GM21576 (cell line): Measurements from ENCODE around the gene ZNF792.
"Not testable (repeated sequence)": the region's sequence is repeated elsewhere in the genome, so short reads cannot be mapped to it uniquely, and the experiment has no call there.

Source experiments
- ATAC-seq: cut with Tn5 transposase; IDR thresholded peaks from one replicate; pipeline ENCODE4 v1.9.1; 2021; ENCODE audit warnings: mild to moderate bottlenecking, moderate library complexity; ENCODE audit not compliant: unreplicated experiment

ZNF792 gene

GRCh38 chr19:34963573-34964406, at the start of gene ZNF792:
Gene ZNF792, minus strand, starts transcription at chr19:34964229. Its CDS starts 567 bp downstream, at chr19:34963662.
- ATAC-seq = peak; percentile 58

GRCh38 chr19:35013041-35013819, 49.2 kb upstream of the ZNF792 start:
- ATAC-seq = no peak

DNA sequence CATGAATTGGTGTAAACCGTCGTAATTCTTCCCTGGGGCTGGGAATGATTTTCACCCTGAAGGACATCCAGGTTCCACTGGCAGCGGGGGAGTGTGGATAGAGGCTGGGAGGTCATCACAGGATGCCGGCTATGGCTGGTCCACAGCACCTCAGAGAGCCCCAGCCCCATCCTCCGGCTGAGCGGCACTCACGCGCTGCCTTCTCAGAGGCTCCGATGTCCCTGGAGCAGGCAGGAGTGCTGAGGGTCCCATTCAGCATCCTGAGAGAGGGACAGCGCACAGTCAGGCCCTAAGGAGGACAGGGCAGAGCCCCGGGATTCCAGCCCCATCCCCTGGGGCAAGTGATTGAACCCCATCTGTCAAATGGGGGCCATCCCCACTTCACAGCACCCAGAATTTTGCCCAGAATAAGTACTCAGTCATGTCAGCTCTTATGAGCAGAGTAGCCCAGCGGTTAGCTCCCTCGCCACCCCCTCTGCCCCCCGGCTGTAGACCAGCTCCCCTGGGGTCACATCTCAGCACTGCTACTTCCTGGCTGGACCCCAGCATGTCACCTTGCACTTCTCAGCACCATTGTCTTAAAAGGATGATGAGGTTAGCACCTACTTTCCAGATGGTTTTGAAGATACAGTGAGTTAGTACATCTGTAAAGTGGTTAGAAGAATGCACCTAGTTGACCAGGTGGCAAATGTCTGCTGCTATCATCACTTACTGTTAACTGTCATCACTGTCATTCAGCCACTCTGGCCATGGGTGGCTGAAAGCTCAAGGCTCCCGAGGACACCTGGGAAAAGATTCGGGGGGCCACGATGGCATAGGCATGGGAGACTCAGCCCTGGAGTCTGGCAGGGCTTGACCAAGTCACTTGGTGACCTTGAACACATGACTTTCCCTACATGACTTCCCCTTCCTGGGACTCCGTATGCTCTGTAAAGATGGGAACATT, 48.0 kb upstream of the ZNF792 start:
- no peak for ATAC-seq

GRCh38 chr19:35011091-35011689, 47.2 kb upstream of the ZNF792 start:
- ATAC-seq = no peak

DNA sequence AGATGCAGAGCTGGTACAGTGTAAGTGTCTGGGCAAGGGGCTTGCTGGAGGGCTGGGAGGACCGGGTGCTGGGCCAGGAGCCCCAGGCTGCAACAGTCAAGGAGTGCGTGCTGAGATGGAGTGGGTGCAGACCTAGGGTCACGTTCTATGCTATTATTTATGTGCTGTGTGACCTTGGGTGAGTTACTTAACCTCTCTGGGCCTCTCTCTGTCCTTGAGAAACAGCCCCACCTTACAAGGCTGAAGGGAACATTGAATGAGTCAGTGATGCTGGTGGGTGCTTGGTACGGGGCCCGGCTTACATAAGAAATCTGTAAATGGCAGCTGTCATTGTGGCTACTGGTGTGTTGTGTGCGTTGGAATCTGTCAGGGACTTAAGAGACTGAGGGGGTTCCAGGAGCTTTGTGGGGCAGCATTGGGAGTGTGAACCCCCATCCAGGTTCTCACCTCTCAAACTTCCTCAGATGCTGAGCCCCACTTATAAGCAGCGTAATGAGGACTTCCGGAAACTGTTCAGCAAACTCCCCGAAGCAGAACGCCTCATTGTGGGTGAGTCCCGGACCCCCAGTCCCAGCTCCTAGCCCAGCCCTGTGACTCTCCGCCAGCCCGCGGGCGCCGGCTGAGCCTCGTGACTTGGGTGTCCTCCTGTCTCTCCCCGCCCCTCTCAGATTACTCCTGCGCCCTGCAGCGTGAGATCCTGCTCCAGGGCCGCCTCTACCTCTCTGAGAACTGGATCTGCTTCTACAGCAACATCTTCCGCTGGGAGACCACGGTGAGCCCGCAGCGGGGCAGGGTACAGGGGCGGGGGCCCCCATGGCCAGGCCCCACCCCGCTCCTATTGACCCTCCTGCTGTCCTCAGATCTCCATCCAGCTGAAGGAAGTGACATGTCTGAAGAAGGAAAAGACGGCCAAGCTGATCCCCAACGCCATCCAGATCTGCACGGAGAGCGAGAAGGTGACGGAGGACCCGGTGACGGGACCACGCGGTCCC, 45.7 kb upstream of the ZNF792 start:
- ATAC-seq = no peak

GRCh38 chr19:35008891-35009341, 44.9 kb upstream of the ZNF792 start:
- no peak for ATAC-seq

- not testable (repeated sequence) for ATAC-seq
These were observed 43.4 kb upstream of the ZNF792 start for GRCh38 chr19:35007427-35007826.

- ATAC-seq = no peak
These were observed 43.0 kb upstream of the ZNF792 start for GRCh38 chr19:35006999-35007365.

DNA sequence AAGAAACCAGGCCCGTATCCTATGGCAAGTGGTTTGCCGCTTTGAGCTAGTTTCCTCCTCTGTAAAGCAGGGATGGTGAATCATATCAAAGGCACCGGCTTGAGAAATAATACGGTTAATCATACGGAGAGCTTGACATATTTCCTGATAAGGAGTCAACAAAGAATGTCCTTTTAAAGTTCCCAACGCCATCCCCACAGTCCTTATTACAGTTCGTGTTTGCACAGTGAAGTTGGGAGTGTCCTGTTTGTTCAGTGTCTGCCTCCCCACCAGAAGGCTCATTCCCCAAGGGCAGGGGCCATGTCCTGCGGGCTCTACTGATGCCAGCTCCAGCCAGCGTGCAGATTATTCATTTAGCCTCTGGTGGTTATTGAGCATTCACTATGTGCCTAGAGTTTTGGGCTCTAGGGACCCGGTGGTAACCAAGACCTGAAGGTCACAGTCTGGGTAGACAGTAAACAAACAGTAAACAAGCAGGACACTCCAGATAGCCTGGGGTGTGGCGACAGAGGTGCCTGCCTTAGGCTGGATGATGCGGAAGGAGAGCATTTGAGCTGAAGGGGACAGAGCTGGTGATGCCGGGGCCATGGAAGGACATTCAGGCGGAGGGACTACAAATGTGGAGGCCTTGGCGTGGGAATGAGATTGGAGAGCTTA, 42.4 kb upstream of the ZNF792 start:
- ATAC-seq = no peak

DNA sequence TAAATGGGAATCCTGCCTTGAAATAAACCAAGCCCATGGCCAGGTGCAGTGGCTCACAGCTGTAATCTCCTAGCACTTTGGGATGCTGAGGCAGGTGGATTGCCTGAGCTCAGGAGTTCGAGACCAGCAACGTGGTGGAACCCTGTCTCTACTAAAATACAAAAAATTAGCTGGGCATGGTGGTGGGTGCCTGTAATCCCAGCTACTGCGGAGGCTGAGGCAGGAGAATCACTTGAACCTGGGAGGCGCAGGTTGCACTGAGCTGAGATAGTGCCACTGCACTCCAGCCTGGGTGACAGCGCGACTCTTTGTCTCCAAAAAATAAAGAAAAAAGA, 41.9 kb upstream of the ZNF792 start:
- ATAC-seq = not testable (repeated sequence)

- no peak for ATAC-seq
These were observed 41.4 kb upstream of the ZNF792 start for GRCh38 chr19:35005256-35005977.

DNA sequence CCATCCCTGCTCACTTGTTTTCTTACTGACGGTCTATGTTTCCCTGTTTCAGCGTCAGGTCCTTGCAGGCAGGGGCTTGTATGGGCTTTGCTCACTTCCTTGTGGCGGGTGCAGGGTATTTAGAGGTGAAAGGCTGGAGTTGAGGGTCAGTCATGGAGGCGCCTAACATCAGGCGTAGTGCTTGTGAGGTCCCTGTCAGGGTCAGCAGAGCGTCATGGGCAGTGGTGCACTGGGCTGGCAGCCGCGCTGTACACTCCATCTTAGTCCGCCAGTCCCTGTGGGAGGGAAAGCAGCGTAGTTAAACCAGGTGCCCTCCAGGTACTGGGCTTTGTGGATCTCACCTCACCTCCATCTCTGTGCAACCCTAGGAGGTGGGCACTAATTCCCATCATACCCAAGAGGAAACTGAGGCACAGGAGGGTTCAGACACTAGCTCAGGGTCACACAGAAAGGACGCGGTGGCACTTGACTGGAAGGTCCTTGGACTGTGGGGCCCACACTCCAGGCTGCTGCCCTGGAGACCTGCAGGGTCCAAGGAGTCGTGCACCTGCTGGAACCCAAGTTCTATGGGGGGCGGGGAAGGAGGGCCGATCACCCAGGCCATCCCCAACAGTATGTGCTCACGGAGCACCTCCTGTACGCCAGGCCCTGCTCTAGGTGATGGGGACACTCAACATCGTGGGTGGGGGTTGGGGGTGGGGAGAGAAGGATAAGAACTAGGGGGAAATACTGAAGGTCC, 40.7 kb upstream of the ZNF792 start:
- ATAC-seq = no peak

DNA sequence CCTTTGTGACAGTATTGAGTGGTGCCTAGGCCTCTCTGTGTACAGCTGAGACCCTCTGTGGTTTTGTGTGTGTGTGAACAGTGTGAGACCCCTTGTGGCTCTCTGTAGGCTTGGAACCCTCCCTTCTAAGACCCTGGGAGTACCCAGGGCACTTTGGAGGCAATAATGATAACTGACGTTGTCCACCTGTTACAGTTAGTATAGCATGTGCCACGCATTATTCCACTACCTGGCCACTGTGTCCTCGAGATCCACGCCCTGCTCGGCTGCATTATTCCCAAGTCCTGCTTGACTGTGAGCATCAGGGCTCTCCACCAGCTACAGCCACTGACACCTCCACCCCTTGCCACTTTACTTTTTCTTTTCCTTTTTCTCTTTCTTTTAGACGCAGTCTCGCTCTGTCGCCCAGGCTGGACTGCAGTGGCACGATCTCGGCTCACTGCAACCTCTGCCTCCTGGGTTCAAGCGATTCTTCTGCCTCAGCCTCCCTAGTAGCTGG, 38.1 kb upstream of the ZNF792 start:
- ATAC-seq = no peak

DNA sequence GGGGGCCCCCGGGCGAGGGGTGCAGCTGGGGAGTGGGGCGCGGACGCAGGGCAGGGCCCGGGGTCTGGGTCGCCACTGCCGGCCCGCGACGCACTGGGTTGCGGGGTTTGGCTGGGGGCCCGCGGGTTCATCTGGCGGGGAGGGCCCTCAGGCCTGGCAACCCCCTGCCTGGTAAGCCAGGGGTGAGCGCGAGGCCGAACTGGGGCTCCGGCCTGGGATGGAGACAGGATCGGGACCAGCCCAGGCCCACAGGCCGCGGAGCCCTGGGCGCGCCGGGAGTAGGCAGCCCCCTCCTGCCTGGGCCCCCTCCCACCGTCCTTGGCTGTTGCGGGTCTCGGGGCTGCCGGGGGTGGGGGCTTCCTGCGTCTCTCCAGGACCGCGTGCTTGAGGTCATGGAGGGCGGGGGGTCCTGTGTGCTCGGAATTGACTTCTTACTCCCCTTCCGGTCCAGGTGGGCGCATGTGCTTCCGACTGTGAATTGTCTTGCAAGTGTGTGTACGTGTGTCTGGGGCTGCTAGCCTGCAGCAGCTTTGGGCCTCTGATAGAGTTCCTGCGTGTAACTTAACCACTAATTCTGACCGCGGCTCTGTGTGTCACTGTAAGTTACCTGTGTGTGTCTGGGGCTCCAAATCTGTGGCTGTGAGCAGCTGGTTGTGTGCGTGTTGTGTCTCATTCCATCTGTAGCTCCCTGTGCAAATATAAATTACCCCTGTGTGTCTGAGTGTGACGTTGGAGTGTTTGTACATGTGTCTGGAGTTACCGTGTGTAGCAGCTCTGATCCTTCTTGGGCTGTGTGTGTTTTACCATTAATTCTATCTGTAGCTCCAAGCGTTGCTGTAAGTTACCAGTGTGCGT, 36.8 kb upstream of the ZNF792 start:
- ATAC-seq = no peak

DNA sequence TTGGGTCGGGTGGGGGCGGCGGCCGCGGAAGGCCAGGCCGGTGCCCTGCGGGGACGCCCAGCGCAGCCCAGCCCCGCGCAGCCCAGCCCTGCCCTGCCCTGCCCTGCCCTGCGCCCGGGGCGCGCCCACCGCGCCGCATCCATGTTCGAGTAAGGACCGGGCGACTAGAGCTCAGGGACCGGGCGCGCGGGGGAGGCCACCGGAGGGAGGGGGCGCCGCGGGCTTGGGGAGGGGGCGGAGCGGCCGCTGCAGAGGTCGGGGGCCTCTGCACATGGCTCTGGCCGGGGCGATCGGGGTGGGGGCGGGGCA, 36.3 kb upstream of the ZNF792 start:
- ATAC-seq = no peak

DNA sequence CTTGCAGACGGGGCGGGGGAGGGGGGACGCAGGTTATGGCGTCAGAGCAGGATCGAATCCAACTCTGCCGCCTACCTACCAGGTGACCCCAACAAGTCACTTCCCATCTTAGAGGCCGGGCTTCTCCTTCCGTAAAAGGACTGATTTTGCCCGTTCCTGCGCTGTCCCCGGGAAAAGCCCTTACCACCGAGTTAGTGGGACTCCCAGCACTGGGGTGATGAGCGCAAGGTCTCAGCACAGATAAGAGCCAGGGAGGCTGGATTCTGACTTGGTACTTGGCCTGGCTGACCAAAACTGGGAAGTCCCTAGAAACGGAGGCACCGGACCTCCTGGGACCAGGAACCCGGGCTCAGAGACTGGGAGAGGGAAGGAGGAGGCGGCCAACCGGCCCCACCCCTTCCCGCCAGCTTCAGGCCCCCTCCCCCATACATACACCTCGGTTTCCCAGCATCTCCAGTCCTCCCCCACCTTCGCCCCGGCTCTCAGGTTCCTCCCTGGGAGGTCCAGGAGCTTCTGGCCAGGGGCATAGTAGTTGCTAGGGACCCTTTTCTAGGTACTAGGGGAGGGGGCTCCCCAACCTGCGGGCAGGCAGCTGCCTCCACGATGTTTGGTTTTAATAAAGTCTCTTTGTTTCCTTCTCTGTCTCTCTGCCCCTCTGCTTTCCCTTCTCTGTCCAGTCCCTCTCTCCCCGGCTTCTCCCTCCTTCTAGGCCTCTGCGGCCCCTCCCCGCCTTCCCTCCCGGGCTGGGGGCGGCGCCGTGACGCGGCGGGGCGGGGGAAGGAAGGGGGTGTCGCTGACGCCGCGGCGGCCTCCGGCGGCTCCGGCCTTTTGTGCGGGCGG, 35.7 kb upstream of the ZNF792 start, which contains the start of gene GRAMD1A:
TSS of gene GRAMD1A (plus strand) at position 826 of the 840 bp plus-strand sequence. CDS start 156 bp downstream, outside the sequence.
- ATAC-seq = peak; percentile 51
